GM21825 (cell line): ENCODE results near the gene ZDHHC20.

Experiments used
- ATAC-seq: cut with Tn5 transposase; IDR thresholded peaks from one replicate; pipeline ENCODE4 v1.9.1; 2021; ENCODE audit warnings: mild to moderate bottlenecking, moderate library complexity; ENCODE audit not compliant: unreplicated experiment

Gene ZDHHC20

GRCh38 chr13:21362741-21363140 lies 96.4 kb downstream of the ZDHHC20 start:
- no peak for ATAC-seq

DNA sequence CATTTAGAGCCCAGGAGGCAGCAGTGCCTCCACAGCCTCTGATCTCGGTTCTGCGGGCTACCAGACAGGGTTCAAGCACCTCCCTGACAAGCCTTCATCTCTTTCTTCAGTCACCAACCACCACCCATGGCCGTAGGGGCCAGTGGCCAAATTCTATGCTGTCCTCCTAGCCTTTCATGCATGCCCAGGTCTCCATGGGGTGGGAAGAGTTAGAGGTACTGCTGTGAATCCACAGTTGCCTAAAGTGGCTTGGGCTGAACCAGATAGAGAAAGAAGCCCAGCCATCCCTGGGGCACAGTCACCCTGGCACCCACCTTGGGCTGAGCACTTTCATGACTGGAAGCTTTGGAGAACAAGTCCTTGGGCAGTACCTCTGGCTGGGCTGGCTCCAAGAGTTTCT lies 97.4 kb downstream of the ZDHHC20 start:
- no peak for ATAC-seq

DNA sequence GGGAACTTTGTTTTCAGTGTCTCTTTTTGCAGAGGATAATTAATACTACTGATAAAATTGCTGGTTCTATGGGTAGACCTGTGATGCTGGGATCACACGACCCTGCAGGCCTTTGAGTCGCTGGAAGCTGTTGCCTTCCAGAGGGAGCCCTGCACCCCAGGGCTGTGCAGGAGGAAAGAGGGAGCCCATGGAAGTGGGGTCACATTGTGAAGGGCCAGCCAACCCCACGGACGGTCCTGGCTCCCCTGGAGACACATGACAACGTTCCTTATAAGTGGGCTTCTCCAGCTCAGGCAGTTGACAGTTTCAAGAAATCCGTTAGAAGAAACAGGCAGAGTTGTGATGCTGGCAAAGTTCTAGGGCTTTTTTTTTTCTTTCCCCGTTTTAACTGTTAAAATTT lies 98.0 kb downstream of the ZDHHC20 start:
- ATAC-seq: no peak

DNA sequence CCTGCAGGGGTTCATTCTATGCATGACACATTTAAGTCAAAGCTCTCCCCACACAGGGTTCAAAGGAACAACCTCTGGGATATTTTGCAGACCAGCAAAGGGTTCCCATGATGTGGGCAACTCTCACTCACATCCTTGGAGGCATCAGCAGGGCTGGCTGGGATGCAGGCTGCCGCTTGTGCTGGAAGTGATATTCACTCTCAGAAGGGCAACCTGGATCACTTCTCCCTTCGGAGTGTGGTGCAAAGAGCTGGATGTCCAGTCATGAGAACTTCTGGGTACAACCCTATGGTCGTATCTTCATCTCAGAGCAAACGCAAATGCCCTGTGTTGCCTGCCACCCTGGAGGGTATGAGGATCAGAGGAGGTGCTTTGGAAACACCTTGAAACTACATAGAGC lies 98.6 kb downstream of the ZDHHC20 start:
- no peak for ATAC-seq

DNA sequence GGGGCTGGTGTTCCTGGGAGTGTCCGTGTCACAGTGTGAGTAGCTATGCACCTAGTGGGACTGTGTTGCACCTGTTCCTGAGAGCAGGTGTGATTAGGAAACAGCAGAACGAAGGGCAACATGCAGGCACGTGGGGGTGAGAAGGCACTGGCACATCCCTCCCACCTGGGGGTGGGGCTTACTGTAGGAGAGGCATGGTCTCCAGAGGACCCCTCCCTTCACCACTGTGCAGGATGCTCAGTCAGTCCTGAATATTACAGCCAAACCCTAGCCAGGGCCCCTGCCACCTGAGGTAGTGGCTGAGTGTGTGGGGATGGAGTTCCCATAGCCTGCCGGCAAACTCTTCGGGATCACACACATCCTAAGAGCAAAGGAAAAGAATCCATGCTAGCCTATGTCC lies 99.2 kb downstream of the ZDHHC20 start:
- no peak for ATAC-seq

DNA sequence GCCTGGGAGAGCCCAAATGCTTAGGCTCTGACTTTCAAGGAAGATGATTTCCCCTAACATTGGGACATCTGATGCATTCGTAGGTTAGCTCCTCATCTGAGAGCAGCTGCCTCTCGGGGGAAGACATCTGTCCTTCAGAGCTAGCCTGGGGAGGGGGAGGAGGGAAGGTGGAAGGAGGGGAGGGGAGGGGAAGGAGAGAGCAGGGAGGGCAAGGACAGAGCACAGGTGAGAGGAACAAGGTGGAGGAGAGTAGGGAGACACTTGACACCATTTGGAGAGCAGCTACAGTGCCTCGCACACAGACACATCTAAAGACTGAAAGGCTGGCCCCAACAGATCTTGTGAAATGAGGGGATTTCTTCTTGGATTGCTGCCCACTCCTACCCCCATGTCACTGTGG lies 103.8 kb downstream of the ZDHHC20 start:
- no peak for ATAC-seq

DNA sequence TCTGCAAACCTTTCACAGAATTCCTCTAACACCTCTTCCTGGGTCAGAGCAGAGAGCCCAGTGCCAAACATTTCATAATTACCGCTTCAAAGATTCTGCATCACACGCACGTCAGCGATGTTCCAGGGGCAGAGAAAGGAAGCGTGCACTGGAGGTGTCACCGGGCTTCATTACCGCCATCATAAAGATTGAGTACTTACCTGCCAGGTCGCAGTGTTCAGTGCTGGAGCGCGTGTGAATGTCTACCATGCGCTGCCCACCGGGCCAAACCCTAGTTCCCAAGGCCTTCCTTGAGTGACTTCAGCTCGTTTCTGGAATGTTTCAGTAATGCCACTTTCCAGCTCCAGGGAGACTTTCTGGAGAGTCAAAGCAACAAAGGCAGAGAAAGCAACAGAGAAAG lies 104.4 kb downstream of the ZDHHC20 start:
- no peak for ATAC-seq

GRCh38 chr13:21348488-21349120 lies 110.5 kb downstream of the ZDHHC20 start:
- ATAC-seq: no peak

DNA sequence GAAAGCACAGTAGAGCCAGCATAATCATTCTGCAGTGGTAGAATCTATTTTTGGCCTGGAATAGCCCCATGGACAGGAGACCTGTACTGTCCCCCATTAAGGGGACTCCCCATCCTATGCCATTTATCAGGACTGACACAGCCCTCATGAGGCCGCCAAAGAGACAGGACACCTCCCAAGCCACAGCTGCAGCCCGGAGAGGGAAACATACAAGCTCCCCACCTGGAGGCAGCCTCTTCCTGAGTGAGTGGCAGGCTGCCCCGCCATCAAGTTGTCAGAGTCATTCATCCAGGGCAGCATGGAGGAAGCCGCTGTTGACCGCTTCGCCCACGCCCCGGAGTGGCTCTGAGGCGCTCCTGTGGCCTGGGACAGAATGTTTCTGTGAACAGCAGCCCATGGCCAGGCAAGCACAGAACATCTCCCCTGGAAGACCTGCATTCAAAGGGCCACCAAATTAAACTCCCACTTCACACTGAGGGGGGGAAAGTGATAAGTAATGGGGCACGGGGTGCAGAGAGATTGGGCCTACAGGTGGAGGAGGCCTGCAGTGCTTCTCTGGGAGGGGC lies 111.3 kb downstream of the ZDHHC20 start:
- no peak for ATAC-seq

GRCh38 chr13:21344662-21345176 lies 114.4 kb downstream of the ZDHHC20 start:
- peak; percentile 57 for ATAC-seq

GRCh38 chr13:21343659-21344058 lies 115.4 kb downstream of the ZDHHC20 start:
- ATAC-seq: no peak

DNA sequence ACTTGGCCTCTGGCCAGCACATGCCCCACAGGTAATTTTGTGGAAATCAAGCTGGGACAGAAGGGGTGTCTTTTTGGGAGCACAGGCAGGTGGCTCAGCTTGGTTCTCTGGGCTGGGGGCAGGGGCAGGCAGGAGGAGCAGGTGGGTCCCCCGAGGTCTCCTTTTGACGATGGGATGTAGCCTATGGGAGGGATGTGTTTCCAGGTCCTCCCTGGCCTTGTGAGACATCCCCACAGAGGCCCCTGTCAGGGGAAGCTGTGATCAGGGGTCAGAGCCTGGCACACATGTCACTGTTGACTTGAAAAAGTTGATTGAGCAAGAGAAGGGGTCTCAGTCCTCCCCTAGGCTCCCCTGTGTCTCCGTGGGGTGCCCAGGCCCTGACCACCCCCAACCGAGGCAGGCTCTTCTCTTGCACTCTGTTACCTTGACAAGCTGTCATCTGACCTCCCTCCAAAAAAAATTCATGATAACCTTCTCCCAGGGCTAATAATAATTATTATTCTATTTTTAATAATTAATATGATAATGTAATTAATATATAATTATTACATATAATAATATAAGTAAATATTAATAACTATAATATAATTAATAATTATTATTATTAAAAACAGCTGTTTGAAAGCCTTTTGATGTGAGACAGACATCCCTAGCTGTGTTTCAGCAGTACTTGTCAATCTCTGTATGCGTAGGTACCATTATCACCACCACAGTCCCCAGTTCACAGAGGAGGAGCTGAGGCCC lies 116.2 kb downstream of the ZDHHC20 start:
- ATAC-seq: no peak

GRCh38 chr13:21341637-21342422 lies 117.3 kb downstream of the ZDHHC20 start:
- ATAC-seq: no peak

GRCh38 chr13:21338639-21339278 lies 120.3 kb downstream of the ZDHHC20 start:
- ATAC-seq: no peak

DNA sequence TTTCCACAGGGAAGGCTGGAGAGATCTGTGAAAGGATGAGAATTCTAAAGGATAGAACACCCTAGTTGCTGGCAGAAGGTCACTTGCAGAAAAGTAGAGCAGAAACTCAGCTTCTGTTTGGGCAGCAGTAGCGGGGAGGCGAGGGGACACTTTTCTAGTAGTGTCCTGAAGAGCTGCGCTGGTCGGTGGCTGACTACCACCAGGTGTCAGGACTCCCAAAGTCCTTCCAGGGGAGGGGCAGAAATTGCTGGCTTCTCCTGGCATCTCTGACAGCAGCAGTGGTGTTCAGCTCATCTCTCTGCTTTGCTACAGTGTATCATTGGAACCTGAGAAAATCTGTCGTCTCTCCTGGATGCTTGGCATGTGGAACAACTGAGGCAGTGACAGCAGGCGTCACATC lies 120.9 kb downstream of the ZDHHC20 start:
- ATAC-seq: no peak

DNA sequence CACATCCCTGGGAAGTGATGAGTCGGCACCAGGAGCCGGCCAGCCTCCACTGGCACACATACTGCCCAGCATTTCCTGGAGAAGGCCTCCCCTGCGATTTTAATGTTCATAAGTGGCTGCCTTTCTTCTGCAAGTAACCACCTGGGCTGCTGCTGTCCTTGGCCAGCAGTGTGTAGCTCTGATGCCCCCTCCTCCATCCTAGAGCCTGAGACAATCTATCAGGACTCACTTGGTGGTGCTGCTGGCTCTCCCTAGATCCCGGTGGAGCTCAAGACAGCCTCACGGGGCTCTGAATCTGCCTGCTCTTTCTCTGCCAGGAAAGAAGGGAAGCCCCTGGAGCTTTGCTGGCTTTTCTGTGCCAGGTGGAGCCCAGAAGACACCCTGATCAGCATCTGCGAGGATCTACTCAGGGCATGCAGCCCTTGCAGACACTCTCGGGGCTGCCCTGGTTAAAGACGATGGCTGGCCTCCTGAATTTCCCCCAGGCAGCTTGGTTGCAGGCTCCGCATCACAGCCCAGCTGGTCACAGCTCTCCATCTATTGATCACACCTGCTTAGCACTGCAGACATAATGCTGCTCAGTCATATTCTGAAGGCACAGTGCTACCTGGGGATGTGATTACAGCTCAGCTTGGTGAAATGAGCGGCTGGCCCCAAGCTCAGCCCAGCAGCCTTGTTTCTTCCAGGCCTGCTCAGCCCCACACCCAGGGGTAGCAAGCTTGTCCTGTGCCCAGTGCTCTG lies 122.3 kb downstream of the ZDHHC20 start:
- ATAC-seq: no peak

GRCh38 chr13:21333186-21333585 lies 125.9 kb downstream of the ZDHHC20 start:
- no peak for ATAC-seq

GRCh38 chr13:21330126-21330861 lies 128.8 kb downstream of the ZDHHC20 start:
- peak; percentile 78 for ATAC-seq

- ATAC-seq: peak; percentile 36
These were observed 130.1 kb downstream of the ZDHHC20 start for GRCh38 chr13:21328836-21329477.
